ENCODE data around the gene NANOGP8.

The NANOGP8 gene

DNA sequence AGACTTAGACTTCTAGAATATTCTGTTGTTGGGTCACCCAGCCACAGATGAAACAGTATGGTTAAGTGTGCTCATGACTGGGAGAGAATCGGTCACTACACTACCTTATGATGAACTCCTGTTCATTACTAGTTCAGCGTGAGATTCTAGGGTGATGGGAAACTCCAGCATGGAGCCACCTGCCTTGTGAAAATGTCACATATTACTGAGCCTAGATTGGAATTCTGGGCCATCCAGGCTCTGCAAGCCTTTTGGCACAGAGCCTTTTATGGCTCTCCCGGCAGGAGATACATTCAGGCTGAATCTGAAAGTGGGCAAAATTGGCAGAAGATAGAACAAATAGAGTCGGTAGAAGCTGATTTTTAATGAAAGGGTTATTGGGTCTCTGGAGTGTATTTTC lies 19.0 kb downstream of the NANOGP8 start:
- H4K91ac ChIP-seq (ENCODE audit: low read length): peak overlapping the region; percentile 39
- H2BK120ac ChIP-seq (ENCODE audit: low read depth, low read length): peak overlapping the region; percentile 79
- H3K9me3 ChIP-seq (ENCODE audit: control insufficient read depth, low read length): no peaks in the 10 kb centered on the region
- H3K9ac ChIP-seq (ENCODE audit: low read length): no peak overlapping the region
- no peaks in the 10 kb centered on the region for H3K27me3 ChIP-seq (ENCODE audit: control insufficient read depth in 1 of 2, insufficient read depth in 1 of 2, low read length in 2 of 2)
- peak overlapping the region; percentile 69 for H4K8ac ChIP-seq (ENCODE audit: low read length)
- H3K36me3 ChIP-seq (ENCODE audit: control insufficient read depth in 1 of 2, insufficient read depth in 2 of 2, low read depth in 1 of 2, low read length in 2 of 2): no peaks in the 10 kb centered on the region
- H3K27ac ChIP-seq (ENCODE audit: low read length, poor library complexity, severe bottlenecking): no peak overlapping the region
- 98% methylated on average over 4 of the region's 4 CpGs for WGBS
- H3K23ac ChIP-seq (ENCODE audit: low read length in 2 of 2): no peak overlapping the region
- H2BK12ac ChIP-seq (ENCODE audit: low read length in 2 of 2): peak overlapping the region; percentile 2 to 97
- H2BK5ac ChIP-seq (ENCODE audit: low read depth, low read length, poor library complexity, severe bottlenecking): no peak overlapping the region
- peak overlapping the region in 1 of 2 experiments; percentile 81 for H3K4ac ChIP-seq (ENCODE audit: low read depth in 1 of 2, low read length in 2 of 2)
- no peak overlapping the region for H2AK5ac ChIP-seq (ENCODE audit: low read length, severe bottlenecking)
- no peak overlapping the region for H3K4me2 ChIP-seq (ENCODE audit: low read length, poor library complexity, severe bottlenecking)
- no peaks in the 10 kb centered on the region for H3K79me1 ChIP-seq (replicated peaks; ENCODE audit: low read length, poor library complexity, severe bottlenecking)
- H3K14ac ChIP-seq (ENCODE audit: low read length in 2 of 2): no peak overlapping the region
- H3K18ac ChIP-seq (ENCODE audit: low read depth in 1 of 2, low read length in 2 of 2): peak overlapping the region; percentile 40 to 96
- no peak for DNase-seq
- H3K4me3 ChIP-seq (ENCODE audit: insufficient read depth in 1 of 2, low read depth in 1 of 2, low read length in 2 of 2): no peak overlapping the region
- H3K4me1 ChIP-seq (ENCODE audit: control insufficient read depth, insufficient read depth, low read depth, low read length): no peaks in the 10 kb centered on the region
- H2BK15ac ChIP-seq (ENCODE audit: low read depth, poor library complexity, severe bottlenecking): no peak overlapping the region
- H2AFZ ChIP-seq (ENCODE audit: low read depth, low read length): no peak overlapping the region

DNA sequence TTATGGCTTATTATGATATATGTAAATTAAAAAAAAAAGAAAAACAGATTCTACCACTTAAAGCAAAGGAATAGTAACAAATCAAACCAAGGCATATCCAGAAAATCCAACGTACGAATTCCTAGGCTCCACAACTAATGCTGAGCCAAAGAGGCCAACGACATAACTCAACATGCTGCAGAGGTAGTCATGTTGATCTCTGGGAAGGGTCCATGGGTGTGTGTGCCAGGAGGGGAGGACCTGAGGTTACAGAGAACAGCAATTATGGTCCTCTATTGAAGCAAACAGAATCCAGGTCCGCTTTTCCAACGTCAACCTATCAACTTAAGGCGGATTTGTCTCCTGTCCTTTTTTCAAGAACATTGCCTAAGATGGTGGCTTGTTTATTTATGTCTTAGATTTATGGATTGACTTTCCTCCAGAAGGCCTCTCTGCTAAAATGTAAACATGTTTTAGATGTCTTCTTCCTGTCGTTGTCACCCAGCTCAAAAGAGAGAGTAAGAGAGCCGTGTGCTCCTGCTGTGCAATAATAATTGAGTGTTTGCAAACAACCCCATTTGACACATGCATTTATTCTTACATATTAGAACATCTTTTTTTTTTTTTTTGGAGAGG lies 20.4 kb downstream of the NANOGP8 start:
- H3K9ac ChIP-seq (ENCODE audit: low read length): no peak overlapping the region
- H3K23ac ChIP-seq (ENCODE audit: low read length in 2 of 2): no peak overlapping the region
- no peak overlapping the region for H2BK5ac ChIP-seq (ENCODE audit: low read depth, low read length, poor library complexity, severe bottlenecking)
- H2AK5ac ChIP-seq (ENCODE audit: low read length, severe bottlenecking): no peak overlapping the region
- H3K18ac ChIP-seq (ENCODE audit: low read depth in 1 of 2, low read length in 2 of 2): peak overlapping the region; percentile 46 to 61
- H3K27me3 ChIP-seq (ENCODE audit: control insufficient read depth in 1 of 2, insufficient read depth in 1 of 2, low read length in 2 of 2): no peaks in the 10 kb centered on the region
- no peaks in the 10 kb centered on the region for H3K36me3 ChIP-seq (ENCODE audit: control insufficient read depth in 1 of 2, insufficient read depth in 2 of 2, low read depth in 1 of 2, low read length in 2 of 2)
- peak overlapping the region in 1 of 2 experiments; percentile 37 for H2BK12ac ChIP-seq (ENCODE audit: low read length in 2 of 2)
- DNase-seq: peak; percentile 70
- H2BK15ac ChIP-seq (ENCODE audit: low read depth, poor library complexity, severe bottlenecking): no peak overlapping the region
- no peak overlapping the region for H4K91ac ChIP-seq (ENCODE audit: low read length)
- no peak overlapping the region for H3K27ac ChIP-seq (ENCODE audit: low read length, poor library complexity, severe bottlenecking)
- WGBS: 14% methylated on average over 2 of the region's 8 CpGs
- H4K8ac ChIP-seq (ENCODE audit: low read length): peak overlapping the region; percentile 54
- peaks cover 1% of the 10 kb centered on the region for H3K4me1 ChIP-seq (ENCODE audit: control insufficient read depth, insufficient read depth, low read depth, low read length)
- no peak overlapping the region for H2BK120ac ChIP-seq (ENCODE audit: low read depth, low read length)
- H3K79me1 ChIP-seq (replicated peaks; ENCODE audit: low read length, poor library complexity, severe bottlenecking): no peaks in the 10 kb centered on the region
- H3K14ac ChIP-seq (ENCODE audit: low read length in 2 of 2): no peak overlapping the region
- no peak overlapping the region for H2AFZ ChIP-seq (ENCODE audit: low read depth, low read length)
- no peaks in the 10 kb centered on the region for H3K9me3 ChIP-seq (ENCODE audit: control insufficient read depth, low read length)
- no peak overlapping the region for H3K4me3 ChIP-seq (ENCODE audit: insufficient read depth in 1 of 2, low read depth in 1 of 2, low read length in 2 of 2)
- peak overlapping the region in 1 of 2 experiments; percentile 32 for H3K4ac ChIP-seq (ENCODE audit: low read depth in 1 of 2, low read length in 2 of 2)
- no peak overlapping the region for H3K4me2 ChIP-seq (ENCODE audit: low read length, poor library complexity, severe bottlenecking)

DNA sequence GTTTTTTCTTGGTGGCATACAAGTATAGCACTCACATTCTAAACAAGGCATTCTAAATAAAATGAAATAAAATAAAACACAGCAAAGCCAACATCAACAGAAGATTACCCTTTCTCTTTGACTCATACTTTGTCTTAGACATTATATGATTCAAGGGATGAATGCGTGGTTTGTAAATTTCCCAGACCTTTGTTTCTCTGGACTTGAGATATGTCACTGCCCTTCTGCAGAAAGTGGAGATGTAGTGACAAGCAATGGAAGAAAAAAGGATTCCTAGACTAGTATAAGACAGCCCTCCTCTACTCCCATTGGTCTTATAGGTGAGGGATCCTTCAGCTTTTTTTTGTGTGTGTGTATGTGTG lies 22.4 kb downstream of the NANOGP8 start:
- Histone ChIP-seq H2BK120ac (ENCODE audit: low read depth, low read length) (no peak overlapping the region), H2AFZ (ENCODE audit: low read depth, low read length) (no peak overlapping the region), H2AK5ac (ENCODE audit: low read length, severe bottlenecking) (no peak overlapping the region), H3K27ac (ENCODE audit: low read length, poor library complexity, severe bottlenecking) (no peak overlapping the region), H3K4me2 (ENCODE audit: low read length, poor library complexity, severe bottlenecking) (no peak overlapping the region), H4K91ac (ENCODE audit: low read length) (no peak overlapping the region), H3K27me3 (ENCODE audit: control insufficient read depth in 1 of 2, insufficient read depth in 1 of 2, low read length in 2 of 2) (no peaks in the 10 kb centered on the region), H3K4me1 (ENCODE audit: control insufficient read depth, insufficient read depth, low read depth, low read length) (peaks cover 1% of the 10 kb centered on the region), H3K14ac (ENCODE audit: low read length in 2 of 2) (no peak overlapping the region), H3K9ac (ENCODE audit: low read length) (no peak overlapping the region), H3K4ac (ENCODE audit: low read depth in 1 of 2, low read length in 2 of 2) (no peak overlapping the region), H3K4me3 (ENCODE audit: insufficient read depth in 1 of 2, low read depth in 1 of 2, low read length in 2 of 2) (no peak overlapping the region), H2BK15ac (ENCODE audit: low read depth, poor library complexity, severe bottlenecking) (no peak overlapping the region), H4K8ac (ENCODE audit: low read length) (no peak overlapping the region), H3K79me1 (replicated peaks; ENCODE audit: low read length, poor library complexity, severe bottlenecking) (no peaks in the 10 kb centered on the region), H3K18ac (ENCODE audit: low read depth in 1 of 2, low read length in 2 of 2) (no peak overlapping the region), H3K36me3 (ENCODE audit: control insufficient read depth in 1 of 2, insufficient read depth in 2 of 2, low read depth in 1 of 2, low read length in 2 of 2) (no peaks in the 10 kb centered on the region), H3K23ac (ENCODE audit: low read length in 2 of 2) (no peak overlapping the region), H2BK12ac (ENCODE audit: low read length in 2 of 2) (peak overlapping the region in 1 of 2 experiments; percentile 71), H2BK5ac (ENCODE audit: low read depth, low read length, poor library complexity, severe bottlenecking) (no peak overlapping the region), H3K9me3 (ENCODE audit: control insufficient read depth, low read length) (no peaks in the 10 kb centered on the region)
- DNase-seq: no peak
- 89% methylated on average over 1 of the region's 1 CpG for WGBS

DNA sequence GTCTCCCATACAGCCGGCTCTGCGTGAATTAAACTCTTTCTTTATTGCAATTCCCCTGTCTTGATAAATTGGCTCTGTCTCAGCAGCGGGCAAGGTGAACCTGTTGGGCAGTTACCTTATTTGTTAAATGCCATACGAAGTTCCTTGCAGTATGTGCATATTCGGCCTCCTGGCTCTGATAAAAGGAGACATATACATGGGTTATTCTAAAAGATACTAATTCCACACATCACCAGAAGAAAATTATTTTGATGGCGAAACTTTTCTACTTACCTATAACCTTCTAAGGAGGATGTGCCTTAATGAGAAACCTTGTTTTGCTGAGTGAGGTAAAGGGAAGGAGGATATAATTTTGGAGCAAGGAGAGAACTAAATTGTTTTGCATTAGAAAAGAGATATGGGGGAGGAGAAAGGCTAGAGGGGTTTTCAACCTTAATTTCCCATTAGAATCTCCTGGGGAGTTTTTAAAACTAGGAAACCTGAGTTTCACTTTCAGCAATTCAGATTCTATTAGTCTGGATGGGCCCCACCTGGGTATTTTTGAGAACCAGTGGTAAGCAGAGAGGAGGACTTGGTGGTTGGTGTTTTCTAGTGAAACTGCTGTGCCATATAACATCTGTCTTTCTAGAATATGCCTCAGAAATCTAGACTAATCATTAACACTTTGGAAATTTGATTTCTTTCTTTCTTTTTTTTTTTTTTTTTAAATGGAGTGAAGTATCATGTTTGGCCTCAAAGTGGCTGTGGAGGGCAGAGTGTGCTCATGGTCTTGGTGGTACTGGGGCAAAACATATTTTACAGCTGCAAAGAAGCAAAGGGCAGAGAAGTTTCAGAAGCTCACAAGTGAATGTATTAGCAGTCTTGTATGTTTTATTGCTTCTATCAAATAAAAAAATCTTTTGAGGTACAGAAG lies 23.0 kb downstream of the NANOGP8 start:
- H3K27ac ChIP-seq (ENCODE audit: low read length, poor library complexity, severe bottlenecking): no peak overlapping the region

More for the DNA sequence above, 23.0 kb downstream of the NANOGP8 start:
- Histone ChIP-seq H4K91ac (ENCODE audit: low read length) (no peak overlapping the region), H3K18ac (ENCODE audit: low read depth in 1 of 2, low read length in 2 of 2) (peak overlapping the region; percentile 22 to 24), H2BK120ac (ENCODE audit: low read depth, low read length) (no peak overlapping the region), H3K27me3 (ENCODE audit: control insufficient read depth in 1 of 2, insufficient read depth in 1 of 2, low read length in 2 of 2) (no peaks in the 10 kb centered on the region), H2AK5ac (ENCODE audit: low read length, severe bottlenecking) (no peak overlapping the region), H3K4ac (ENCODE audit: low read depth in 1 of 2, low read length in 2 of 2) (no peak overlapping the region), H3K14ac (ENCODE audit: low read length in 2 of 2) (no peak overlapping the region), H3K23ac (ENCODE audit: low read length in 2 of 2) (no peak overlapping the region), H3K4me3 (ENCODE audit: insufficient read depth in 1 of 2, low read depth in 1 of 2, low read length in 2 of 2) (no peak overlapping the region), H3K4me1 (ENCODE audit: control insufficient read depth, insufficient read depth, low read depth, low read length) (peaks cover 1% of the 10 kb centered on the region), H3K9ac (ENCODE audit: low read length) (no peak overlapping the region), H2AFZ (ENCODE audit: low read depth, low read length) (no peak overlapping the region), H4K8ac (ENCODE audit: low read length) (no peak overlapping the region), H2BK5ac (ENCODE audit: low read depth, low read length, poor library complexity, severe bottlenecking) (no peak overlapping the region), H2BK12ac (ENCODE audit: low read length in 2 of 2) (no peak overlapping the region), H2BK15ac (ENCODE audit: low read depth, poor library complexity, severe bottlenecking) (no peak overlapping the region), H3K79me1 (replicated peaks; ENCODE audit: low read length, poor library complexity, severe bottlenecking) (no peaks in the 10 kb centered on the region), H3K4me2 (ENCODE audit: low read length, poor library complexity, severe bottlenecking) (no peak overlapping the region), H3K9me3 (ENCODE audit: control insufficient read depth, low read length) (no peaks in the 10 kb centered on the region), H3K36me3 (ENCODE audit: control insufficient read depth in 1 of 2, insufficient read depth in 2 of 2, low read depth in 1 of 2, low read length in 2 of 2) (no peaks in the 10 kb centered on the region)
- WGBS: 66% methylated on average over 3 of the region's 6 CpGs
- DNase-seq: no peak
